COLO829 (cell line): ENCODE data around the gene ALKBH5.

ENCODE experiments used
- DNase-seq: peaks from one replicate; pipeline ENCODE4 v3.0.0; 2012; ENCODE audit warnings: low spot score

ALKBH5 gene

DNA sequence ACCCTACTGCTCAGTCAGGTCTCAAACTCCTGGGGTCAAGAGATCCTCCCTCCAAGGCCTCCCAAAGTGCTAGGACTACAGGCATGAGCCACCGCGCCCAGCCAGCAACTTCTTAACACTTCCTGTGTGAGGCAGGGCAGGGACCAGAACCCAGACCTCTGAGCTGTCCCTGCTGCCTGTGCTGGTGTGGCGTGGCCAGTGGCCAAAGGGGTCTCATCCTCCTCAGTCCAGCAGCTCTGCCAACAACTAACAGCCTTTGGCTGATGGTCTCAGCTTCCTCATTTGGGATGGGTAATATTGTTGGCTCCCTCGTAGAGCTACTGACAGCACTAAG, 40.4 kb downstream of the ALKBH5 start:
- DNase-seq: no peak

DNA sequence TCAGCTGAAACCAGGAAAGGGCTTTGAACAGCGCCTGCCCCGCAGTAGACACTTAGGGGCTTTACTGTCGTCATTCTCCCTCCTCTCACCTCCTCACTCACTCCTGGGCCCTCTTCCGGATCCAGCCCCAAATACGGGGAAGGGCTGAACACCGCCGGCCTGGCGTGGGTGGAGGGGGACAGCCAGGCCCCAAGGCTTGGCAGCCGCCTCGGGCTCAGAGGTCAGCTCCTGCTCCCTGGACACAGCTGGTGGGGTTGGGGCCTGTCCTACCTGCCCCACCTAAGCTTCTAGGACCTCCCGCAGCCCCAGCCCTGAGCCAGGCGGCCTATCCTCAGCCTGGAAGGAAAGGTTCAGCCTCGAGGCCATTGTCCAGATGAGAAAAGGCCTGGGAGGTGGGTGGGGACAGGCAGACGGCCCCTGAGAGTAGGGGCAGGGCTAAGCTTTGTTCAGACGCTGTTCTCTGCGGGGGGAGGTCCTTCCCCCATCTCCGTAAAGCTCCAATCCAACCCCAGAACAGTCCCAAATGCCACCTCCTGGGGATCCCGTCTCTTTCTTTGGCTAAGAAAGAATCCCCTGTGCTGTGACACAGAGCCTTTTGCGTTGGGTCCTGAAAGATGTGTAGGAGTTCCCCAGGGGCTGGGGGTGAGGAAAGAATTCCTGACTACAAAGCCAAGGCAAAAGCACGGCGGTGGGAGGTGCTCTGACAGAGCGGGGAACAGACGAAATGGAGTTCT, 40.9 kb downstream of the ALKBH5 start:
- DNase-seq: no peak

DNA sequence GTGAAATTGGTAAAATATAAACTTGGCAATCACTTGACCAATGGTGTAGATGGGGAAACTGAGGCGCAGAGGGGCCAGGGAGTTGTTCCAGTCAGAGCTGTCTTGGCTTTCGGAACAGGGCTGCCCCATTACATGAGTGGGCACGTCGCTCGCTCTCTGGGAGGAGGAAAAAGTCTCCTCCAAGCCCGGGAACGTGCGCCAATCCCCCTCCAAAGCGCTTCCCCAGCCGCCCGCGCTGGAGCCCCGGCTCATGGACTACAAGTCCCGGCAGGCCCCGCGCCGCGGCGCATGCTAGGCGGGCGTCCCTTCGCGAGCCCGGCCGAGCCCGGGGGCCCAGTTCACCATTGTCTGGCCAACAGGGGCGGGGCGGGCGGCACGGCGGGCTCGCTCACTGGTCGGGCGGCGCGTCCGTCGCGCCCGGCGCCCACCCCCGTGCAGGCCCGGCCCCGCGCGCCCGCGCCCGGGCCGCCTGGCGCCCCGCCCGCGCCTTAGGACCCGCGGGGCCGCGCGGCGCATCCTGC, 41.6 kb downstream of the ALKBH5 start, which contains the start of gene LLGL1:
LLGL1 (plus strand) TSS at position 515 of the 521 bp plus-strand sequence. CDS start 48 bp downstream, outside the sequence.
- peak; percentile 97 for DNase-seq

DNA sequence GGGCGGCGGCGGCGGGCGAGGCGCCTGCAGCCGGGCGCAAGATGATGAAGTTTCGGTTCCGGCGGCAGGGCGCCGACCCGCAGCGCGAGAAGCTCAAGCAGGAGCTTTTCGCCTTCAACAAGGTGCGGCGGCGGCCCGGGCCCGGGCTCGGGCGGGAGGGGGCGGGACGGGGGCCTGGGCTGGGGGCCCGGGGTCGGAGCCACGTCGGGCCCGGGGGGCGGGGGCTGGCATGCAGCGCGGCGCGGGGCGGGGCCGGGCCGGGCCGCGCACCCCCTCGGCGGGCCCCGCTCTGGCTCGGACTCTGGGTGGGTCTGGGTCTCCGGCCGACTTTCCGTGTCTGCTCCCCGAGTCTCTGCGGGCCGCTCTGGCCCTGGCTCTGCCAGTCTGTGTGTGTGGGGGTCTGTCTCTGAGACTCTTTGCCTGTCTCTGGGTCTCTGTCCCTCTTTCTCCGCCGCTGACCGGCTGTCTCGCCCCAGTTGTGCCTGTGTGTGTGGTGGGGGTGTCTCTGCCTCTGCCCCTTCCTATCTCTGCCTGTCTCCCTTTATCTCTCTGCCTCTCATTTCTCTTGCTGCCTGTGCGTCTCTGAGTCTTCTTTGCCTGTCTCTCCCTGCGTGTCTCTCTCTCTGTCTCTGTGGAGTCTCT, 42.1 kb downstream of the ALKBH5 start:
- DNase-seq: no peak

DNA sequence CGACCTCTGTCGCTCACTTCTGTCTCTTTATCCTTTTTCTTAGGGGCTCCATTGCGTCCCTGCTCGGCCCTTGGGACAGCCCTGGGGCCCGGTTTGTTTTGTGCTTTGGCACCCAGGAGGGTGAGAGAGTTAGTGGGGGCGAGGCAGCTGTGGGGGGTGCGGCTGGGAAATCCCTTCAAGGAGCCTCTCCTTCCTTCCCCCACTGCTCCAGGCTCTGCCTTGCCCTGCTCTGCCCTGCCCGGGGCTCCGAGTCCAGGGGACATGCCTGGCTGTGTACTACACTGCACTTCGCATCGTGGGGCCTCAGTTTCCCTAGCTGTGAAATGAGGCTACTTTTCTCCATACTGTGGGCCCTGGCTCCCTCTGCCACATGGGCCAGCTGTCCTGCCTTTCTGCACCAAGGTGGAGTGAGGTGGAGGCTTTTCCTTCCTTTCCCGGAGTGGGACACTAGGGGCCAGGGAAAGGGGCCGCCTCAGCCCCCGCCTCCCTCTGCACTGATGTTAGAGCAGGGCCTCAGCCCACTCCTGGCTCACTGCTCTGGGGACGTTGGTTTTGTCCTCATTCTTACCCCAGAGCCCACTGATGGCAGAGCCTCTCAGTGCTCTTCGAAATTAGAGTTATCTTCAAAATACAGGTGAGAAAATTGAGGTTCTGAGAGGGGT, 42.8 kb downstream of the ALKBH5 start:
- no peak for DNase-seq

DNA sequence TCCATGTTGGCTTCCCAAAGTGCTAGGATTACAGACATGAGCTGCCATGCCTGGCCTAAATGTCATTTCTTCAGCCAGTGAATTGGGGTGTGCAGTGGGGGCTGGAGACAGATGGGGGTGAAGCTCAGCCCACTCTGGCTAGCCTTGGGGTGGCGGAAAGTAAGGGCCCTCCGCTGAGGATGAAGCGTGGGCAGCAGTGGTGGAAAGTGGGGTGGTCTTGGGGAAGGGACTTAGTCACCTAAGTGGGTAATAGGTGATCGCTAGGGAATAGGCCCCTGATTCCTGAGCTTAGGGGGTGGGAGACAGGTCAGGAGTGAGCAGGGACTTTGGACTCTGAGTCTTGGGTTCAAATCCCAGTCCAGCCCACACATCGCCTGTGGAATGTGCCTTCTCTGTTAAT, 44.0 kb downstream of the ALKBH5 start:
- DNase-seq: no peak

DNA sequence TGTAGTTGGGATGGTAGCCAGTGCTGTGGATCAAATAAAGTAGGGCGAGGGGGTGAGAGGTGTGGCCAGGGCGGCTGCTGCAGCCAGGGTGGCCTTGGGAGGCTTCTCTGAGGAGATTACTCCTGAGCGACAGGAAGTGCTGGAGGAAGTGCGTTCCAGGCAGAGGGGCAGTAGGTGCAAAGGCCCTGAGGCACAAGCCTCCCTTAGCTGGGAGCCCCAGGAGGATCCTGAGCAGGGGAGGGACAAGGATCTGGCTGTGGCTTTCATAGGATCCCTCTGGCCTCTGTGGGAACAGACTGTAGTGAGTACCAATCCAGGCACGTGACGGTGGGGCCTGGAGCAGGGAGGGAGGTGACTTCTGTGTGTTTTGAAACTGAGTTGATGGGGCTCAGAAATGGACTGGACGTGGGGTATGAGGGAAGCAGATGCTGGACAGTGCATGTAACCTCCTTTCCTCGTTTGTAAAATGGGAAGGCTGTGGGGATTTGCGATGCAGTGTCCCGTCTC, 44.6 kb downstream of the ALKBH5 start:
- no peak for DNase-seq

DNA sequence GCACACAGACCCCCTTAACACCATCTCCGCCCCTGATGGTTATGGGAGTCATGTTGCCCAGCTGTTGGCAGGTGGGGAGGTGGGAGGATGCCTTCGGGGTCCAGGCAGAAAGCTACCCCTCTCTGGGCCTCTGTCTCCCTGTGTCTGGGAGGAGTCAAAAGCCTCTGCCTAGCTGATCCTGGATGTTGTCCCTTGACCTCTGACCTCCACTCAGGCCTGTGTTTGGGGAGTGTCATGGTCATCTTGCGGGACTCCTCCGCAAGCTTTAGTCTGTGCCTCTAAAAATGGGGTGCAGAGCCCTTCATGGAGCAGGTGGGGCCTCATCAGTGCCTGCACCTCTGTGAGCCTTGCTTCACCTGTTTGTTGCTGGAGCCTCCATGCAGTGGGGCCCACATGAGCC, 45.6 kb downstream of the ALKBH5 start:
- DNase-seq: no peak

DNA sequence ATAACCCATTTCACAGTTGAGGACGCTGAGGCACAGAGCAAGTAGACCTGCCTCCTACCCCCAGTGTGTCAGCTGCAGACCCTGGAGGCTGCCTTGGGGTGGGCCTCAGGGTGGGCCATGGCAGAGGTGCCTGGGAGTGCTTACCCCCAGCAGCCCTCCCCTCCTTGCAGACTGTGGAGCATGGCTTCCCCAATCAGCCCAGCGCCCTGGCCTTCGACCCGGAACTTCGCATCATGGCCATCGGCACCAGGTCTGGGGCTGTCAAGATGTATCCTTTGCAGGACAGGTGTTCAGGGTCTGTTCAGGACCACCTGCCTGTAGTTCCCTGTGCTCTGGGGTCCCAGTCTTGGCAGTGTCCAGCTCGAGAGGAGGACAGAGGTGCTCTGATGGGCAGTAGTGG, 46.1 kb downstream of the ALKBH5 start:
- no peak for DNase-seq

DNA sequence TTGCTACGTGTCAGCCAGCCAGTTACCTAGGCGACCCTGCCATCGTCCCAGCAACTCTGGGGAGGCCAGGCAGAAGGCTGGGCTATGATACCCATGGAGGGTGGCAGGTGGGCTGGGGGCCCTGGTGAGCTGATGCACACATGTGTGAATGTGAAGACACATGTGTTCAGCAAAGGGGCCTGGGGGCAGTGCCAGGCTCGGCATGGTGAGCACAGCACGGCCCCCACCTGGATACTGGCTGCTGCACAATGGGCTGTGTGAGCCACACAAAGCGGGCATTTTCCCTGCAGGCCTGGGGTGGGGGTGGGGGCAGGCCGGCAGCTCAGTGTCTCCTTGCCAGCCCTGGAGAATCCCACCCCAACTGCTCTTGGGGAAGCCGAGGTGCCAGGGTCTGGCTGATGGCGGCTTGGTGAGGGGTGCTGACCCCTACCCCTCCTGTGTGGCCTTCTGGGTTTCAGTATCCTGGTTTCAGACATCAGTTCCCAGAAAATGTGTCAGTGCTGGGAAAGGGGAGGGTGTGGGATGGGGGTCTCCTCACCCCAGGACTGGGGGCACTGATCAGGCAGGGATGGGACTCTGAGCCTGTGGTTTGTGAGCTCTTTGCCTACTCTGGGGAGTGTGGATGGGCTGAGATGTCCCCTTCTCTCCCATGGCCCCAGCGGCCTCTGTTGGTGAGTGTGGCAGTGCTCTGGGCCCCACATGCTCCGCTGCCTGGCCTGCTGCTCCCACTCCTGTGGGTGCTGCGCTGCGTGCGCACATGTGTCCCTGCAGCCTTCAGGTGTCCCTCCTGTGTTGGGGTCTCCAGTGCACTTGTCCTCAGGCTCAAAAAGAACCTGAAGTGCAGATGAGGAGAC, 46.9 kb downstream of the ALKBH5 start:
- DNase-seq: no peak

DNA sequence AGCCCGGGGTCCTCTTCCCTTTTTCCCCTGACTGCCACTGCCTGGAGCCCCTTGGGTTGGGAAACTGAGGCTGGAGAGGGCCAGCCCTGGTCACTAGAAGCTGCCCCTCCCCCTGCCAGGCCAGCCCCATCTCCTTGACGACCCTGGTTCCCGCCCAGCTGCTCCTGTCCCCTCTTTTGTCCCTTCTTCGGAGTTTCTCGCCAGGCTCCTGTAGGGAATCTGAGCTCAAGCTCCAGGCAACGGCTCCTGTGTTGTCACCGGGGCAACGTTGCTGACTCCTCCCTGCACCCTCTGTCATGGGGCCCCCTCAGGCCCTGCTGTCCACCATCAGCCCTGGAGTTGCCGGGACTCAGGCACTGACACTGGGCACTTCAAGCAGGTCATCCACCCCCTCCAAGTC, 47.5 kb downstream of the ALKBH5 start:
- DNase-seq: no peak

DNA sequence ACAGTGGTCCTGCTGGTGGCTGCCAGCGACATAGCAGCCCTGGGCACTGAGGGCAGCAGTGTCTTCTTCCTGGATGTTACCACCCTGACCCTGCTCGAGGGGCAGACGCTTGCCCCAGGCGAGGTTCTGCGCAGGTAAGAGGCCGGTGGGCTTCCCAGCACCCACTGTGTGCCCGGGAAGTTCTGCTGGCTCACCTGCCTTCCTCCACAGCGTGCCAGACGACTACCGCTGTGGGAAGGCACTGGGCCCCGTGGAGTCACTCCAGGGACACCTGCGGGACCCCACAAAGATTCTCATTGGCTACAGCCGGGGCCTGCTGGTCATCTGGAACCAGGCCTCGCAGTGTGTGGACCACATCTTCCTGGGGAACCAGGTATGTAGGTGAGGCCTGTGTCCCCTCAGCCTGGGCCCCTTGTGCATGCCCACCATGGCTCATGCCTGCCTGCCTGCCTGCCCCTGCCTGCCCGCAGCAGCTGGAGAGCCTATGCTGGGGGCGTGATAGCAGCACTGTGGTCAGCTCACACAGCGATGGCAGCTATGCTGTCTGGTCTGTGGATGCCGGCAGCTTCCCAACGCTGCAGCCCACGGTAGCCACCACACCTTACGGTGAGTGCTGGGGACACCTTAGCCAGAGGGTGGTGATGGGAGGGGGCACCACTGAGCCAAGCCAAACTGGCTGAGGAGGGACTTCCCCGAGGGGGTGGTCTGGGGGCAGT, 50.3 kb downstream of the ALKBH5 start:
- no peak for DNase-seq

DNA sequence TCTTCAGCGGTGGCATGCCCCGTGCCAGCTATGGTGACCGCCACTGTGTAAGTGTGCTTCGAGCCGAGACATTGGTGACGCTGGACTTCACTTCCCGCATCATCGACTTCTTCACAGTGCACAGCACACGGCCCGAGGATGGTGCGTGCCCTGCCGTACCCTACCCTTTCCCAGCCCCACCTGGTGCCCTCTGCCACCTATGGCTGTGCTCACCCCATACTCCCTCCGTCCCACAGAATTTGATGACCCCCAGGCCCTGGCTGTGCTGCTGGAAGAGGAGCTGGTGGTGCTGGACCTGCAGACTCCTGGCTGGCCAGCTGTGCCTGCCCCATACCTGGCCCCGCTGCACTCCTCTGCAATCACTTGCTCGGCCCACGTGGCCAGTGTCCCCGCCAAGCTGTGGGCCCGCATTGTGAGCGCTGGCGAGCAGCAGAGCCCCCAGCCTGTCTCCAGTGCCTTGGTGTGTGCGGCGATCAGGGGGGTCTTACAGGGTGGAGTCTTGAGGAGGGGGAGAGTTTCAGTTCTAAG, 51.3 kb downstream of the ALKBH5 start:
- no peak for DNase-seq

DNA sequence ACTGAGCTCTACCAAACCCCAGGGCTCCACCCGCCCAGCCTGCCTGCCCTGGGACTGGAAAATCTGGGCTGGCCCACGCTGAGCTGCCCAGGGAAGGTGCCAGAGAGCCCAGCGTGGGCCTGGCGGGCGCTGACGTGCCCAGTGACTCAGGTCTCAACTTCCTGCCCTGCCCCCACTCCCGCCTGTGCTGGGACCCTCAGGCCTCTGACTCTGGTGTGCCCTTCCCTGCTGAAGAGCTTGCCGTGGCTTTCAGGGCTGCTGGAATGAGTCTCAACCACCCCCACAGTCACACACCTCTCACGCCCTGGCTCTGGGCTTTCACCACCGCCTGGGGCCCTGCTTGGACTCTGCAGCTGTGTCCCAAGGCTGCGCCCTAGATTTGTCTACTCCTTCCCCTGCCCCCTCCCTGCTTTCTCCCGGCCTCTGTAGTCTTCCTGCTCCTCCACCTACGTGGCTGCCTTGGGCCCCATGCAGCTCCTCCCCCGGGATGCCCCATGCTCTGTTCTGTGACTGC, 52.2 kb downstream of the ALKBH5 start:
- peak; percentile 38 for DNase-seq

DNA sequence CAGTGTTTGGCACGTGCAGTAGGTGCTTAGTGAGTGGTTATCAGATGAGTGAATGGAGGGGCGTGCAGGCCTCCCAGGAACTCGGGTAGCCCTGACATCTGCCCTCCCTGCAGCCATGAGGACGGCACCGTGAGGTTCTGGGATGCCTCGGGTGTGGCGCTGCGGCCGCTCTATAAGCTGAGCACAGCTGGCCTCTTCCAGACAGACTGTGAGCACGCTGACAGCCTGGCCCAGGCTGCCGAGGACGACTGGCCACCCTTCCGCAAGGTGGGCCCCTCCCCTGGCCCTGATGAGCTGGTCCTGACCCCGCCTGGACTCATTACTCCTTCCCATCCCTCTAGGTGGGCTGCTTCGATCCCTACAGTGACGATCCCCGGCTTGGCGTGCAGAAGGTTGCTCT, 52.9 kb downstream of the ALKBH5 start:
- DNase-seq: no peak

DNA sequence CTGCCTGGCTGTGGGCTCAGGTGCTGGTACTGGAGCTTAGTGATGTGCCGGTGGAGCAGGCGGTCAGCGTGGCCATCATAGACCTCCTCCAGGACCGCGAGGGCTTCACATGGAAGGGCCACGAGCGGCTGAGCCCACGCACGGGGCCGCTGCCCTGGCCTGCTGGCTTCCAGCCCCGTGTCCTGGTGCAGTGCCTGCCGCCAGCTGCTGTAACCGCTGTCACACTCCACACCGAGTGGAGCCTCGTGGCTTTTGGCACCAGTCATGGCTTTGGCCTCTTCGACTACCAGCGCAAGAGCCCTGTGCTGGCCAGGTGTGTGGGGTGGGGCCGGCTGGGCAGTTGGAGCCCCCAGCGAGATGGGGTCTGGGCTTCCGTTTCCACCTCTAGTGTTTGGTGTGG, 53.8 kb downstream of the ALKBH5 start:
- DNase-seq: no peak

DNA sequence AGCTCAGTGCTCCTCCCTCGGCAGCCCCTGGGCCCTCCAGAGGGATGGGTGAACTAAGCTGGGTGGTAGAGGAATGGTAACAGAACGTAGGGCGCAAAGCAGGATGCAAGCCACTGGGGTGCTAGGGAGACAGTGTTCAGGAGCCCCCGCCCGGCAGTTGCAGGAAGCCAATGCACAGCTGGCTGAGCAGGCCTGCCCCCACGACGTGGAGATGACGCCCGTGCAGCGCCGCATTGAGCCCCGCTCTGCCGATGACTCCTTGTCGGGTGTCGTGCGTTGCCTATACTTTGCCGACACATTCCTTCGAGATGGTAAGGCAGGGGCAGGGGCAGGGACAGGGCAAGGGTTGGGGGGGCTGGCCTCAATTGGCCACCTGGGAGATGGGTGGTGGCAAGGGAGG, 54.7 kb downstream of the ALKBH5 start:
- DNase-seq: no peak

DNA sequence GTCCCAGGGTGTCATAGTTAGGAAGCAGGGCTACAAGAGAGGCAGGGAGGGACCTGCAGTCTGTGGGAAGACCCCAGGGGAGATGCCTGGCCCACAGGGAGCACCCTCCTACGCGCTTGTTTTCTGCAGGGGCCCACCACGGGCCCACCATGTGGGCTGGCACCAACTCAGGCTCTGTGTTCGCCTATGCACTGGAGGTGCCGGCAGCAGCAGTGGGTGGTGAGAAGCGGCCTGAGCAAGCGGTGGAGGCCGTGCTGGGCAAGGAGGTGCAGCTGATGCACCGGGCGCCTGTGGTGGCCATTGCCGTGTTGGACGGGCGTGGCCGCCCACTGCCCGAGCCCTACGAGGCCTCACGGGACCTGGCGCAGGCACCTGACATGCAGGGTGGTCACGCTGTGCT, 56.8 kb downstream of the ALKBH5 start:
- DNase-seq: no peak

DNA sequence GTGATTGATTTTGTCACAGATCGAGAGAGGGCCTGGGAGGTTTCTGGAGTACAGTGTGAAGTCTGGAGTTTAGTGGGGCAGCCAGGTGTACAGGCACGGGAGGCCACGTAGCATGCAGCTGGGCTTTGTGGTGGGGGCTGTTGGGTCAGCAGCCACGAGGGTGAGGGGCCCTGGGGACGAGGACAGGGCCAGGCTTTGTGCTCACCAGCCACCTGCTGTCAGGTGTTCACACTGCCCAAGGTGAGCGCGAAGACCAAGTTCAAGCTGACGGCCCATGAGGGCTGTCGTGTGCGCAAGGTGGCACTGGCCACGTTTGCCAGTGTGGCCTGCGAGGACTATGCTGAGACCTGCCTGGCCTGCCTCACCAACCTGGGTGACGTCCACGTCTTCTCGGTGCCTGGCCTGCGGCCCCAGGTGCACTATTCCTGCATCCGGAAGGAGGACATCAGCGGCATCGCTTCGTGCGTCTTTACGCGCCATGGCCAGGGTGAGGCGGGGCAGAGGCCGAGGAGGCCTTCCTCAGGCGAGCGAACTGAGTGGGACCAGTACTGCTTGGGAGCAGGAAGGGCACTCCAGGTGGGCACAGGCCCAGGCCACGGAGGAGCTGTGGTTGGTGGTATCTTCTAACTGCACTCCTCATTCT, 57.7 kb downstream of the ALKBH5 start:
- DNase-seq: no peak

DNA sequence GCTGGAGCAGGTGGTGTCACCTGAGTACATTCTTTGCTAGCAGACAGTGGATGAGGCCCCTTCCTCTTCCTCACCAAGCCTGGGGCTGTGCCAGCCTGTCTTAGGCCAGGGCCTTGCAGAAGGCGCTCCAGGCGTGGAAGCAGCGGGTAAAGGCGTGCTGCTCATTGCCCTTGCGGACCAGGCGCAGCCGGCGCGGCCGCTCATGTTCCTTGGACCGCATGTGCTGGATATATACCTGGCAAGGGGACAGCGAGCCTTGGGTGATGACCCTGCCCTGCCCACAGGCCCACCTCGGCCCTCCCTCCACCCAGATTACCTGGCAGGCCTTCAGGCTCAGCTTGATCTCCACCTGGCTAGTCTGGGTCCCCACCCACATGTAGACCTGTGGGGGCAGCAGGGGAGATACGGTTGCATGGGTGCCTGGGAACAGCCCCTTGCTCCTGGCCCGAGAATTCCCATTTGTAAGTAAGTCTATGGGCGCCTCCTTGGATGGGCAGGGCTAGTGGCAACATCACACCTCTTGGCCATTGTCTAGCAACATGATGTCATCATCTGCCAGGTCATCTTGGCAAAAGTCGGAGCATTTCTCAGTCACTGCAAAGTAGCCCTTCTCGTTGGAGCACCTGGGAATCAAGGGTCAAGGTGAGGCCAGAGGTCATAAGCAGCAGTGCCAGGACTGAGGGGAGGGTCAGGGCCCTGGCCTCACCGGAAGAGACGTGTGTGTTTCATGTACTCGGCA, 61.6 kb downstream of the ALKBH5 start:
- no peak for DNase-seq
